A549 (cell line): ENCODE results near the gene C3orf20. TPM values are rescaled to one million over a fixed set of nuclear protein-coding genes. Genes with fewer than 3 reads are reported as not detected.

Experiments
- ATAC-seq, 2 experiments: fragments of 200-7000 bp in 1 of 2; fragments of >200 bp in 1 of 2; cut with Nextera tagmentation in 1 of 2; cut with Tn5 transposase in 1 of 2; 3 replicates each; pipeline versions ENCODE4 v1.8.0 to v1.9.1; 2018 to 2020; ENCODE audit warnings: mild to moderate bottlenecking in 1 of 2, moderate library complexity in 1 of 2
- CTCF ChIA-PET: fragments of 300-600 bp; sonication (Branson Sonifier 250); formaldehyde crosslinking; extraction: SDS; loops from one replicate; lab custom pipeline; 2021; ENCODE audit warnings: antibody characterized with exemption, inconsistent platforms; lab: Yijun Ruan, JAX
- POLR2A ChIA-PET: fragments of 350-600 bp; formaldehyde crosslinking; extraction: SDS; loops from one replicate; lab custom pipeline; 2021; ENCODE audit warnings: antibody characterized with exemption, inconsistent platforms; lab: Yijun Ruan, JAX
- DNase-seq, 2 experiments: peaks; one replicate each; pipeline versions ENCODE4 v3.0.0 to v3.0.0-alpha.2; 2011 to 2016; ENCODE audit warnings: low read depth in 1 of 2, low spot score in 1 of 2
- FAIRE-seq: peaks from 2 replicates; lab custom pipeline; 2011; peaks lifted over from hg19 to GRCh38; lab: Jason Lieb, UNC
- H3K27ac ChIP-seq, 2 experiments: fragments of >200 bp; sonication (Bioruptor Twin); formaldehyde crosslinking; 3 replicates each; pipeline ENCODE4 v1.5.1; 2016 to 2017
- H3K4me1 ChIP-seq: fragments of >200 bp; sonication (Bioruptor Twin); formaldehyde crosslinking; 3 replicates; pipeline ENCODE4 v1.6.1; 2016
- H3K4me2 ChIP-seq: fragments of >200 bp; sonication (Bioruptor Twin); formaldehyde crosslinking; 3 replicates; pipeline ENCODE4 v1.6.1; 2016
- H3K4me3 ChIP-seq: fragments of >200 bp; sonication (Bioruptor Twin); formaldehyde crosslinking; 3 replicates; pipeline ENCODE4 v1.5.1; 2016
- H3K9me3 ChIP-seq: fragments of >200 bp; sonication (Bioruptor Twin); formaldehyde crosslinking; 3 replicates; pipeline ENCODE4 v1.6.1; 2016
- CHD2 ChIP-seq: fragments of 150-350 bp; IDR thresholded peaks from 2 replicates; pipeline ENCODE4 v1.6.1; 2014; ENCODE audit warnings: low read length; ENCODE audit not compliant: partially characterized antibody
- EP300 ChIP-seq, 2 experiments: fragments of >200 bp; sonication (Bioruptor Twin); formaldehyde crosslinking; IDR thresholded peaks; 2 replicates in 1 of 2; 3 replicates in 1 of 2; pipeline ENCODE4 v1.6.1; 2016 to 2017
- FOSL2 ChIP-seq, 2 experiments: fragments of 450-650 bp in 1 of 2; fragments of >200 bp in 1 of 2; sonication (Bioruptor Twin) in 1 of 2; formaldehyde crosslinking; IDR thresholded peaks; 2 replicates each; pipeline versions ENCODE4 v1.5.0 to v1.6.1; 2016 to 2020; ENCODE audit warnings: mild to moderate bottlenecking in 1 of 2, moderate library complexity in 1 of 2
- HMGXB4 ChIP-seq: fragments of 250-450 bp; sonication (Bioruptor Pico); IDR thresholded peaks from 2 replicates; pipeline ENCODE4 v1.5.0; 2021; ENCODE audit warnings: mild to moderate bottlenecking, moderate library complexity, borderline replicate concordance
- KDM1A ChIP-seq: fragments of 200-600 bp; sonication (generic); IDR thresholded peaks from 2 replicates; pipeline ENCODE4 v1.6.1; 2016; ENCODE audit warnings: low read depth, mild to moderate bottlenecking
- KDM5A ChIP-seq: fragments of 200-600 bp; sonication (generic); IDR thresholded peaks from 2 replicates; pipeline ENCODE4 v1.6.1; 2016; ENCODE audit warnings: antibody characterized with exemption, mild to moderate bottlenecking
- MAFK ChIP-seq: fragments of 450-650 bp; IDR thresholded peaks from 2 replicates; pipeline ENCODE4 v1.6.1; 2014; ENCODE audit not compliant: partially characterized antibody
- MAX ChIP-seq: IDR thresholded peaks from 2 replicates; pipeline ENCODE4 v1.6.1; 2012
- MYC ChIP-seq: IDR thresholded peaks from 2 replicates; pipeline ENCODE4 v1.6.1; 2012; ENCODE audit warnings: mild to moderate bottlenecking, inconsistent platforms, low read length, improper control_type of control experiment, borderline replicate concordance
- NFE2L2 ChIP-seq: fragments of 150-350 bp; conservative IDR thresholded peaks from 2 replicates; pipeline ENCODE4 v1.6.1; 2014; ENCODE audit warnings: low read length
- PBX3 ChIP-seq: IDR thresholded peaks from 2 replicates; pipeline ENCODE4 v1.6.1; 2012
- PHF8 ChIP-seq: fragments of 200-600 bp; sonication (generic); IDR thresholded peaks from 2 replicates; pipeline ENCODE4 v1.6.1; 2016; ENCODE audit warnings: low read depth, mild to moderate bottlenecking, antibody characterized with exemption, moderate library complexity, borderline replicate concordance
- SREBF2 ChIP-seq: fragments of 450-650 bp; IDR thresholded peaks from 2 replicates; pipeline ENCODE4 v1.6.1; 2014; ENCODE audit warnings: mild to moderate bottlenecking, moderate library complexity
- ZC3H11A ChIP-seq: fragments of 450-650 bp; IDR thresholded peaks from 2 replicates; pipeline ENCODE4 v1.6.1; 2014; ENCODE audit warnings: antibody characterized with exemption, mild to moderate bottlenecking
- ZFP36 ChIP-seq: fragments of 450-650 bp; IDR thresholded peaks from 2 replicates; pipeline ENCODE4 v1.6.1; 2014; ENCODE audit warnings: borderline replicate concordance; ENCODE audit not compliant: partially characterized antibody
- ZNF302 ChIP-seq: fragments of 250-450 bp; sonication (Bioruptor Pico); IDR thresholded peaks from 2 replicates; pipeline ENCODE4 v1.9.0; 2021; ENCODE audit warnings: inconsistent platforms, mild to moderate bottlenecking, moderate library complexity
- ZSCAN20 ChIP-seq: fragments of 250-450 bp; sonication (Bioruptor Pico); IDR thresholded peaks from 2 replicates; pipeline ENCODE4 v1.8.0; 2022; ENCODE audit warnings: mild to moderate bottlenecking, moderate library complexity
- WGBS: methylation state at CpG from one replicate; pipeline ENCODE4 v1.1.6; 2017; ENCODE audit errors: missing lambda C conversion rate; 5-methylcytosine and 5-hydroxymethylcytosine counted together
- polyA plus RNA-seq, 4 experiments: library from polyadenylated mRNA; depleted of rRNA in 3 of 4; stranded (reverse); fragments of >200 nt; fragmentation: RNase III in 1 of 4; extraction: RNeasy Plus Mini Kit Qiagen cat#74134 plus additional on column Dnase treatment in 1 of 4; gene quantifications; 2 replicates in 3 of 4; 3 replicates in 1 of 4; pipeline ENCODE4 v1.2.3, GENCODE V29; 2011 to 2017
- TF ChIP-seq, protein P1 (sequence below): fragments of >200 bp; sonication (Bioruptor Twin); formaldehyde crosslinking; IDR thresholded peaks from 3 replicates; pipeline ENCODE4 v1.6.1; 2016
- TF ChIP-seq, protein P2 (sequence below): fragments of >200 bp; sonication (Bioruptor Twin); formaldehyde crosslinking; IDR thresholded peaks from 3 replicates; pipeline ENCODE4 v1.5.1; 2016
- TF ChIP-seq, protein P3 (sequence below): fragments of 250-450 bp; sonication (Bioruptor Pico); IDR thresholded peaks from 2 replicates; pipeline ENCODE4 v1.5.0; 2020; ENCODE audit warnings: low read depth, mild to moderate bottlenecking, moderate library complexity

C3orf20 gene
- polyA plus RNA-seq, 2 of the 4 experiments (the other 2 are of a cell fraction) = 0.05 TPM; not detected in 1

- WGBS = 68% methylated on average over 6 of the region's 6 CpGs
- DNase-seq (no peak), ATAC-seq (no peak), FAIRE-seq (no peak)
- no peak overlapping the region for H3K4me2 ChIP-seq
- no peak overlapping the region for H3K4me3 ChIP-seq
- ChIA-PET POLR2A (no interaction called here), CTCF (interaction anchor here (0.6 kb wide), 1 partner anchor 269 kb away, joined by 3 read pairs; no protein-coding TSS in a partner anchor)
- TF ChIP-seq FOSL2 (IDR thresholded peaks at IDR 0.05) (no peak), FOSL2 (CRISPR knock-in tag; IDR thresholded peaks at IDR 0.05) (no peak), ZC3H11A (no peak), HMGXB4 (no peak), MAX (no peak), KDM5A (no peak), EP300 (IDR thresholded peaks at IDR 0.05) (no peak), SREBF2 (no peak), MYC (no peak), NFE2L2 (no peak), PHF8 (no peak), CHD2 (no peak), ZNF302 (no peak), ZSCAN20 (CRISPR knock-in tag) (no peak), ZFP36 (no peak), PBX3 (no peak), MAFK (no peak), KDM1A (no peak)
- TF ChIP-seq, protein P1, sequence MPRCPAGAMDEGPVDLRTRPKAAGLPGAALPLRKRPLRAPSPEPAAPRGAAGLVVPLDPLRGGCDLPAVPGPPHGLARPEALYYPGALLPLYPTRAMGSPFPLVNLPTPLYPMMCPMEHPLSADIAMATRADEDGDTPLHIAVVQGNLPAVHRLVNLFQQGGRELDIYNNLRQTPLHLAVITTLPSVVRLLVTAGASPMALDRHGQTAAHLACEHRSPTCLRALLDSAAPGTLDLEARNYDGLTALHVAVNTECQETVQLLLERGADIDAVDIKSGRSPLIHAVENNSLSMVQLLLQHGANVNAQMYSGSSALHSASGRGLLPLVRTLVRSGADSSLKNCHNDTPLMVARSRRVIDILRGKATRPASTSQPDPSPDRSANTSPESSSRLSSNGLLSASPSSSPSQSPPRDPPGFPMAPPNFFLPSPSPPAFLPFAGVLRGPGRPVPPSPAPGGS = no peak
- TF ChIP-seq, protein P2, sequence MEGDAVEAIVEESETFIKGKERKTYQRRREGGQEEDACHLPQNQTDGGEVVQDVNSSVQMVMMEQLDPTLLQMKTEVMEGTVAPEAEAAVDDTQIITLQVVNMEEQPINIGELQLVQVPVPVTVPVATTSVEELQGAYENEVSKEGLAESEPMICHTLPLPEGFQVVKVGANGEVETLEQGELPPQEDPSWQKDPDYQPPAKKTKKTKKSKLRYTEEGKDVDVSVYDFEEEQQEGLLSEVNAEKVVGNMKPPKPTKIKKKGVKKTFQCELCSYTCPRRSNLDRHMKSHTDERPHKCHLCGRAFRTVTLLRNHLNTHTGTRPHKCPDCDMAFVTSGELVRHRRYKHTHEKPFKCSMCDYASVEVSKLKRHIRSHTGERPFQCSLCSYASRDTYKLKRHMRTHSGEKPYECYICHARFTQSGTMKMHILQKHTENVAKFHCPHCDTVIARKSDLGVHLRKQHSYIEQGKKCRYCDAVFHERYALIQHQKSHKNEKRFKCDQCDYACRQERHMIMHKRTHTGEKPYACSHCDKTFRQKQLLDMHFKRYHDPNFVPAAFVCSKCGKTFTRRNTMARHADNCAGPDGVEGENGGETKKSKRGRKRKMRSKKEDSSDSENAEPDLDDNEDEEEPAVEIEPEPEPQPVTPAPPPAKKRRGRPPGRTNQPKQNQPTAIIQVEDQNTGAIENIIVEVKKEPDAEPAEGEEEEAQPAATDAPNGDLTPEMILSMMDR = no peak
- TF ChIP-seq, protein P3, sequence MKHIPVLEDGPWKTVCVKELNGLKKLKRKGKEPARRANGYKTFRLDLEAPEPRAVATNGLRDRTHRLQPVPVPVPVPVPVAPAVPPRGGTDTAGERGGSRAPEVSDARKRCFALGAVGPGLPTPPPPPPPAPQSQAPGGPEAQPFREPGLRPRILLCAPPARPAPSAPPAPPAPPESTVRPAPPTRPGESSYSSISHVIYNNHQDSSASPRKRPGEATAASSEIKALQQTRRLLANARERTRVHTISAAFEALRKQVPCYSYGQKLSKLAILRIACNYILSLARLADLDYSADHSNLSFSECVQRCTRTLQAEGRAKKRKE = no peak
- no peaks in the 10 kb centered on the region for H3K4me1 ChIP-seq
- no peaks in the 10 kb centered on the region for H3K9me3 ChIP-seq
- H3K27ac ChIP-seq = no peak overlapping the region
Observed at GRCh38 chr3:14768881-14769280, 93.9 kb downstream of the C3orf20 start.
